GM18519 (cell line): ENCODE data around the gene RAB4B.
"Not testable (repeated sequence)": the region's sequence is repeated elsewhere in the genome, so short reads cannot be mapped to it uniquely, and the experiment has no call there.

ENCODE experiments used
- ATAC-seq: cut with Tn5 transposase; IDR thresholded peaks from one replicate; pipeline ENCODE4 v1.9.1; 2021; ENCODE audit warnings: mild to moderate bottlenecking, moderate library complexity; ENCODE audit not compliant: unreplicated experiment, low FRiP score

RAB4B gene

GRCh38 chr19:40838477-40838876 is 60.4 kb downstream of the RAB4B start:
- ATAC-seq = not testable (repeated sequence)

- not testable (repeated sequence) for ATAC-seq
These were observed 64.0 kb downstream of the RAB4B start for GRCh38 chr19:40842012-40842411.

- ATAC-seq = not testable (repeated sequence)
These were observed 65.1 kb downstream of the RAB4B start for GRCh38 chr19:40842997-40843652.

- not testable (repeated sequence) for ATAC-seq
These were observed 65.6 kb downstream of the RAB4B start for GRCh38 chr19:40843653-40844052.
